ENCODE data around the gene CNTNAP1.

DNA sequence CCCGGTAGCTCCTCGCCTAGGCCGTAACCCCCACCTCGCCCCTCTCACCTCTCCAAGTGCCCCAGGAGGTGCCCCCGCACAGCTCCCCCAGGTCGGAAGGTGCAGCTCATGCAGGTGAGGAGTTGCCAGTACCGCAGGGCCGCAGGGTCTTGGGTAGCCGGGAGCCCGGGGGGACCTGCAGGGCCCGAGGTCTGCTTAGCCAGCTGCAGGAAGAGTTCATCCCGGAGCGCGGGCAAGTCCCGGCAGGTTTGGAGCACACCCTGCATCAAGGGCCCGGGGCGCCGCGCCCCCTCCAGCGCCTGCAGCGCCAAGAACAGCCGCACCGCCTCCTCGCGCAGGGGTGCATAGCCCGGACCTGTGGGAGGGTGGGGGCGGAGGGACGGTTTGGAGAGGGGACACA, 10.3 kb upstream of the CNTNAP1 start:
- TF ChIP-seq, protein P1, sequence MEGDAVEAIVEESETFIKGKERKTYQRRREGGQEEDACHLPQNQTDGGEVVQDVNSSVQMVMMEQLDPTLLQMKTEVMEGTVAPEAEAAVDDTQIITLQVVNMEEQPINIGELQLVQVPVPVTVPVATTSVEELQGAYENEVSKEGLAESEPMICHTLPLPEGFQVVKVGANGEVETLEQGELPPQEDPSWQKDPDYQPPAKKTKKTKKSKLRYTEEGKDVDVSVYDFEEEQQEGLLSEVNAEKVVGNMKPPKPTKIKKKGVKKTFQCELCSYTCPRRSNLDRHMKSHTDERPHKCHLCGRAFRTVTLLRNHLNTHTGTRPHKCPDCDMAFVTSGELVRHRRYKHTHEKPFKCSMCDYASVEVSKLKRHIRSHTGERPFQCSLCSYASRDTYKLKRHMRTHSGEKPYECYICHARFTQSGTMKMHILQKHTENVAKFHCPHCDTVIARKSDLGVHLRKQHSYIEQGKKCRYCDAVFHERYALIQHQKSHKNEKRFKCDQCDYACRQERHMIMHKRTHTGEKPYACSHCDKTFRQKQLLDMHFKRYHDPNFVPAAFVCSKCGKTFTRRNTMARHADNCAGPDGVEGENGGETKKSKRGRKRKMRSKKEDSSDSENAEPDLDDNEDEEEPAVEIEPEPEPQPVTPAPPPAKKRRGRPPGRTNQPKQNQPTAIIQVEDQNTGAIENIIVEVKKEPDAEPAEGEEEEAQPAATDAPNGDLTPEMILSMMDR (IDR thresholded peaks at IDR 0.05; ENCODE audit: low read length), result no peak
- TF ChIP-seq EZH2 (optimal IDR thresholded peaks at IDR 0.05; ENCODE audit: low read depth, low read length) (no peak), EZH2phosphoT487 (IDR thresholded peaks at IDR 0.05; ENCODE audit: low read length) (no peak)

All from MM.1S (cell line).